GM23338 (cell line): Measurements from ENCODE around the gene SIN3B. TPM values are rescaled to one million over a fixed set of nuclear protein-coding genes. Genes with fewer than 3 reads are reported as not detected.

Experiments used
- ATAC-seq: fragments of 200-7000 bp; cut with Tn5 transposase; 3 replicates; pipeline ENCODE4 v1.9.1; 2020
- DNase-seq: peaks from one replicate; pipeline ENCODE4 v3.0.0-alpha.2; 2015; ENCODE audit warnings: low spot score
- H2AFZ ChIP-seq: fragments of 200-600 bp; sonication (generic); 2 replicates; pipeline ENCODE4 v1.8.0; 2016; ENCODE audit warnings: antibody characterized with exemption, mild to moderate bottlenecking, moderate library complexity
- H3F3A ChIP-seq: fragments of 200-600 bp; sonication (generic); replicated peaks from 2 replicates; pipeline ENCODE4 v1.8.0; 2017; ENCODE audit warnings: antibody characterized with exemption, mixed run types, low read depth
- H3K27ac ChIP-seq: fragments of 200-600 bp; sonication (generic); 2 replicates; pipeline ENCODE4 v1.6.1; 2016; ENCODE audit warnings: low read depth
- H3K27me3 ChIP-seq: fragments of 200-600 bp; sonication (generic); 2 replicates; pipeline ENCODE4 v1.8.0; 2016; ENCODE audit warnings: mild to moderate bottlenecking, mixed run types, moderate library complexity; ENCODE audit not compliant: insufficient read depth
- H3K36me3 ChIP-seq: fragments of 200-600 bp; sonication (generic); 2 replicates; pipeline ENCODE4 v1.8.0; 2016; ENCODE audit warnings: mild to moderate bottlenecking; ENCODE audit not compliant: insufficient read depth
- H3K4me1 ChIP-seq: fragments of 200-600 bp; sonication (generic); 2 replicates; pipeline ENCODE4 v1.8.0; 2016; ENCODE audit warnings: mild to moderate bottlenecking, moderate library complexity; ENCODE audit not compliant: insufficient read depth
- H3K4me2 ChIP-seq: fragments of 200-600 bp; sonication (generic); 2 replicates; pipeline ENCODE4 v1.7.1; 2017; ENCODE audit warnings: mixed run types
- H3K4me3 ChIP-seq: fragments of 200-600 bp; sonication (generic); 2 replicates; pipeline ENCODE4 v1.6.1; 2016; ENCODE audit warnings: mixed run types
- H3K79me2 ChIP-seq: fragments of 200-600 bp; sonication (generic); replicated peaks from 2 replicates; pipeline ENCODE4 v1.8.0; 2017; ENCODE audit warnings: mild to moderate bottlenecking; ENCODE audit not compliant: insufficient read depth
- H3K9me2 ChIP-seq: fragments of 200-600 bp; sonication (generic); 2 replicates; pipeline ENCODE4 v1.8.0; 2017; ENCODE audit not compliant: insufficient read depth
- H4K20me1 ChIP-seq: fragments of 200-600 bp; sonication (generic); replicated peaks from 2 replicates; pipeline ENCODE4 v1.8.0; 2017; ENCODE audit warnings: mild to moderate bottlenecking; ENCODE audit not compliant: insufficient read depth
- H3K27ac Mint-ChIP-seq: 2 replicates; pipeline ENCODE4 v1.8.0; 2020; ENCODE audit warnings: inconsistent platforms, mild to moderate bottlenecking, moderate library complexity, mixed read lengths
- H3K27me3 Mint-ChIP-seq: 3 replicates; pipeline ENCODE4 v1.8.0; 2022; ENCODE audit warnings: low read depth, mild to moderate bottlenecking, moderate library complexity, mixed read lengths, inconsistent platforms; ENCODE audit not compliant: insufficient read depth, poor library complexity
- H3K36me3 Mint-ChIP-seq: 3 replicates; pipeline ENCODE4 v1.8.0; 2021; ENCODE audit warnings: low read depth, mild to moderate bottlenecking, inconsistent platforms, moderate library complexity, mixed read lengths
- H3K4me1 Mint-ChIP-seq: 3 replicates; pipeline ENCODE4 v1.8.0; 2020; ENCODE audit warnings: mild to moderate bottlenecking, inconsistent platforms, mixed read lengths
- H3K4me3 Mint-ChIP-seq: 3 replicates; pipeline ENCODE4 v1.8.0; 2021; ENCODE audit warnings: moderate library complexity, mild to moderate bottlenecking, inconsistent platforms, mixed read lengths
- H3K9me3 Mint-ChIP-seq: 3 replicates; pipeline ENCODE4 v1.8.0; 2020; ENCODE audit warnings: moderate library complexity, mild to moderate bottlenecking, inconsistent platforms, mixed read lengths
- CREB1 ChIP-seq: fragments of 250-450 bp; sonication (Bioruptor Pico); IDR thresholded peaks from 2 replicates; pipeline ENCODE4 v1.5.0; 2020; ENCODE audit warnings: low read depth, mild to moderate bottlenecking, moderate library complexity
- EZH2 ChIP-seq: fragments of 200-600 bp; sonication (generic); IDR thresholded peaks from one replicate; pipeline ENCODE4 v1.8.0; 2017; ENCODE audit warnings: antibody characterized with exemption, mild to moderate bottlenecking, low read depth; ENCODE audit not compliant: unreplicated experiment
- EZH2phosphoT487 ChIP-seq: fragments of 200-600 bp; sonication (generic); IDR thresholded peaks from one replicate; pipeline ENCODE4 v1.8.1; 2018; ENCODE audit warnings: antibody characterized with exemption; ENCODE audit not compliant: unreplicated experiment
- NANOG ChIP-seq: IDR thresholded peaks from 2 replicates; pipeline ENCODE4 v1.6.1; 2016; ENCODE audit warnings: antibody characterized with exemption, borderline replicate concordance
- POLR2AphosphoS5 ChIP-seq: IDR thresholded peaks from 2 replicates; pipeline ENCODE4 v1.6.1; 2016; ENCODE audit warnings: antibody characterized with exemption, low read depth
- STAT1 ChIP-seq: IDR thresholded peaks from one replicate; pipeline ENCODE4 v1.6.1; 2016; ENCODE audit warnings: antibody characterized with exemption; ENCODE audit not compliant: unreplicated experiment
- ZNF114 ChIP-seq: fragments of 250-450 bp; sonication (Bioruptor Pico); IDR thresholded peaks from 2 replicates; pipeline ENCODE4 v1.5.0; 2020; ENCODE audit warnings: mild to moderate bottlenecking, moderate library complexity
- ZNF331 ChIP-seq: fragments of 250-450 bp; sonication (Bioruptor Pico); IDR thresholded peaks from 2 replicates; pipeline ENCODE4 v1.5.0; 2020; ENCODE audit warnings: low read depth, mild to moderate bottlenecking, moderate library complexity
- polyA plus RNA-seq: library from polyadenylated mRNA; unstranded; fragments of >200 nt; fragmentation: Nextera tagmentation; extraction: Ambion mirVana; gene quantifications from 2 replicates; pipeline ENCODE4 v1.2.1, GENCODE V29; 2016
- total RNA-seq: library from RNA; depleted of rRNA; stranded (reverse); fragments of >200 nt; shearing (Covaris generic); gene quantifications from 2 replicates; pipeline ENCODE4 v1.2.3, GENCODE V29; 2014
- TF ChIP-seq, protein P1 (sequence below): fragments of 250-450 bp; sonication (Bioruptor Pico); IDR thresholded peaks from 2 replicates; pipeline ENCODE4 v1.5.0; 2020; ENCODE audit warnings: mild to moderate bottlenecking, moderate library complexity
- TF ChIP-seq, protein P2 (sequence below), 2 experiments: fragments of 200-600 bp in 1 of 2; sonication (generic) in 1 of 2; conservative IDR thresholded peaks; 2 replicates each; pipeline versions ENCODE4 v1.5.1 to v1.6.1; 2016 to 2017; ENCODE audit warnings: antibody characterized with exemption in 2 of 2, low read depth in 2 of 2, mild to moderate bottlenecking in 2 of 2, moderate library complexity in 1 of 2
- TF ChIP-seq, protein P3 (sequence below): IDR thresholded peaks from 2 replicates; pipeline ENCODE4 v1.6.1; 2016; ENCODE audit warnings: antibody characterized with exemption

Gene SIN3B
- total and polyA plus RNA-seq, 2 experiments from 2014 or later: 37.6 to 68.6 TPM

DNA sequence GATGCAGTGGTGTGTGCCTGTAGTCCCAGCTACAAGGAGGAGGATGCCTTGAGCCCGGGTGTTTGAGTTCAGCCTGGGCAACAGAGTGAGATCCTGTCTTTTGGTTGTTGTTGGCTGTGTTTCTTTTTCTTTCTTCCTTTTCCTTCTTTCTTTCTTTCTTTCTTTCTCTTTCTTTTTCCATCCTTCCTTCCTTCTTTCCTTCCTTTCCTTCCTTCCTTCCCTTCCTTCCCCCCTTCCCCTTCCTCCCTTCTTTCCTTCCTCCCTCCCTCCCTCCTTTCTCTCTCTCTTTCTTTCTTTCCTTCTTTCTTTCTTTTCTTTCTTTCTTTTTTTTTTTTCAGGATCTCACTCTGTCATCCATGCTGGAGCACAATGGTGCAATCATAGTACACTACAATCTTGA is 46.5 kb upstream of the SIN3B start (continued):
- TF ChIP-seq, protein P1, sequence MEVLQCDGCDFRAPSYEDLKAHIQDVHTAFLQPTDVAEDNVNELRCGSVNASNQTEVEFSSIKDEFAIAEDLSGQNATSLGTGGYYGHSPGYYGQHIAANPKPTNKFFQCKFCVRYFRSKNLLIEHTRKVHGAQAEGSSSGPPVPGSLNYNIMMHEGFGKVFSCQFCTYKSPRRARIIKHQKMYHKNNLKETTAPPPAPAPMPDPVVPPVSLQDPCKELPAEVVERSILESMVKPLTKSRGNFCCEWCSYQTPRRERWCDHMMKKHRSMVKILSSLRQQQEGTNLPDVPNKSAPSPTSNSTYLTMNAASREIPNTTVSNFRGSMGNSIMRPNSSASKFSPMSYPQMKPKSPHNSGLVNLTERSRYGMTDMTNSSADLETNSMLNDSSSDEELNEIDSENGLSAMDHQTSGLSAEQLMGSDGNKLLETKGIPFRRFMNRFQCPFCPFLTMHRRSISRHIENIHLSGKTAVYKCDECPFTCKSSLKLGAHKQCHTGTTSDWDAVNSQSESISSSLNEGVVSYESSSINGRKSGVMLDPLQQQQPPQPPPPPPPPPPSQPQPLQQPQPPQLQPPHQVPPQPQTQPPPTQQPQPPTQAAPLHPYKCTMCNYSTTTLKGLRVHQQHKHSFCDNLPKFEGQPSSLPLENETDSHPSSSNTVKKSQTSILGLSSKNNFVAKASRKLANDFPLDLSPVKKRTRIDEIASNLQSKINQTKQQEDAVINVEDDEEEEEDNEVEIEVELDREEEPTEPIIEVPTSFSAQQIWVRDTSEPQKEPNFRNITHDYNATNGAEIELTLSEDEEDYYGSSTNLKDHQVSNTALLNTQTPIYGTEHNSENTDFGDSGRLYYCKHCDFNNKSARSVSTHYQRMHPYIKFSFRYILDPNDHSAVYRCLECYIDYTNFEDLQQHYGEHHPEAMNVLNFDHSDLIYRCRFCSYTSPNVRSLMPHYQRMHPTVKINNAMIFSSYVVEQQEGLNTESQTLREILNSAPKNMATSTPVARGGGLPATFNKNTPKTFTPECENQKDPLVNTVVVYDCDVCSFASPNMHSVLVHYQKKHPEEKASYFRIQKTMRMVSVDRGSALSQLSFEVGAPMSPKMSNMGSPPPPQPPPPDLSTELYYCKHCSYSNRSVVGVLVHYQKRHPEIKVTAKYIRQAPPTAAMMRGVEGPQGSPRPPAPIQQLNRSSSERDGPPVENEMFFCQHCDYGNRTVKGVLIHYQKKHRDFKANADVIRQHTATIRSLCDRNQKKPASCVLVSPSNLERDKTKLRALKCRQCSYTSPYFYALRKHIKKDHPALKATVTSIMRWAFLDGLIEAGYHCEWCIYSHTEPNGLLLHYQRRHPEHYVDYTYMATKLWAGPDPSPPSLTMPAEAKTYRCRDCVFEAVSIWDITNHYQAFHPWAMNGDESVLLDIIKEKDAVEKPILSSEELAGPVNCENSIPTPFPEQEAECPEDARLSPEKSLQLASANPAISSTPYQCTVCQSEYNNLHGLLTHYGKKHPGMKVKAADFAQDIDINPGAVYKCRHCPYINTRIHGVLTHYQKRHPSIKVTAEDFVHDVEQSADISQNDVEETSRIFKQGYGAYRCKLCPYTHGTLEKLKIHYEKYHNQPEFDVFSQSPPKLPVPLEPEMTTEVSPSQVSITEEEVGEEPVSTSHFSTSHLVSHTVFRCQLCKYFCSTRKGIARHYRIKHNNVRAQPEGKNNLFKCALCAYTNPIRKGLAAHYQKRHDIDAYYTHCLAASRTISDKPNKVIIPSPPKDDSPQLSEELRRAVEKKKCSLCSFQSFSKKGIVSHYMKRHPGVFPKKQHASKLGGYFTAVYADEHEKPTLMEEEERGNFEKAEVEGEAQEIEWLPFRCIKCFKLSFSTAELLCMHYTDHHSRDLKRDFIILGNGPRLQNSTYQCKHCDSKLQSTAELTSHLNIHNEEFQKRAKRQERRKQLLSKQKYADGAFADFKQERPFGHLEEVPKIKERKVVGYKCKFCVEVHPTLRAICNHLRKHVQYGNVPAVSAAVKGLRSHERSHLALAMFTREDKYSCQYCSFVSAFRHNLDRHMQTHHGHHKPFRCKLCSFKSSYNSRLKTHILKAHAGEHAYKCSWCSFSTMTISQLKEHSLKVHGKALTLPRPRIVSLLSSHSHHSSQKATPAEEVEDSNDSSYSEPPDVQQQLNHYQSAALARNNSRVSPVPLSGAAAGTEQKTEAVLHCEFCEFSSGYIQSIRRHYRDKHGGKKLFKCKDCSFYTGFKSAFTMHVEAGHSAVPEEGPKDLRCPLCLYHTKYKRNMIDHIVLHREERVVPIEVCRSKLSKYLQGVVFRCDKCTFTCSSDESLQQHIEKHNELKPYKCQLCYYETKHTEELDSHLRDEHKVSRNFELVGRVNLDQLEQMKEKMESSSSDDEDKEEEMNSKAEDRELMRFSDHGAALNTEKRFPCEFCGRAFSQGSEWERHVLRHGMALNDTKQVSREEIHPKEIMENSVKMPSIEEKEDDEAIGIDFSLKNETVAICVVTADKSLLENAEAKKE (CRISPR knock-in tag): no peak

DNA sequence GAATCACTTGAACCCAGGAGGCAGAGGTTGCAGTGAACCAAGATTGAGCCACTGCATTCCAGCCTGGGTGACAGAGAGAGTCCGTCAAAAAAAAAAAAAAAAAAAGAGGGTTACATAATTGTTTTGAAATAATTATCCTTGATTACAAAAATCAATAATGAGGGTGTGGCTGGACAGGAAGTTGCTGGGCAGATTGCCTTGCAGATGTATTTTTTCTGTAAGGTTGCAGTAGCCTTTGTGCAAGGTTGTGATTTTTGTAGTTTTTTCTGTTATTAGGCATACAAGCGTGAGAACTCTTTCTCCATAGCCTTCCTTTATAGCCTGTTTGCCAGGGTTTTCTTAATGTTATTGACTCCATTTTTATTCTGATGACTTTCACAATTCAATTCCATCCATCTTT is 40.7 kb upstream of the SIN3B start:
- H3K4me3 Mint-ChIP-seq: no peak overlapping the region
- TF ChIP-seq CREB1 (CRISPR knock-in tag): no peak
- TF ChIP-seq ZNF114: no peak
- TF ChIP-seq, protein P2, sequence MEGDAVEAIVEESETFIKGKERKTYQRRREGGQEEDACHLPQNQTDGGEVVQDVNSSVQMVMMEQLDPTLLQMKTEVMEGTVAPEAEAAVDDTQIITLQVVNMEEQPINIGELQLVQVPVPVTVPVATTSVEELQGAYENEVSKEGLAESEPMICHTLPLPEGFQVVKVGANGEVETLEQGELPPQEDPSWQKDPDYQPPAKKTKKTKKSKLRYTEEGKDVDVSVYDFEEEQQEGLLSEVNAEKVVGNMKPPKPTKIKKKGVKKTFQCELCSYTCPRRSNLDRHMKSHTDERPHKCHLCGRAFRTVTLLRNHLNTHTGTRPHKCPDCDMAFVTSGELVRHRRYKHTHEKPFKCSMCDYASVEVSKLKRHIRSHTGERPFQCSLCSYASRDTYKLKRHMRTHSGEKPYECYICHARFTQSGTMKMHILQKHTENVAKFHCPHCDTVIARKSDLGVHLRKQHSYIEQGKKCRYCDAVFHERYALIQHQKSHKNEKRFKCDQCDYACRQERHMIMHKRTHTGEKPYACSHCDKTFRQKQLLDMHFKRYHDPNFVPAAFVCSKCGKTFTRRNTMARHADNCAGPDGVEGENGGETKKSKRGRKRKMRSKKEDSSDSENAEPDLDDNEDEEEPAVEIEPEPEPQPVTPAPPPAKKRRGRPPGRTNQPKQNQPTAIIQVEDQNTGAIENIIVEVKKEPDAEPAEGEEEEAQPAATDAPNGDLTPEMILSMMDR (conservative IDR thresholded peaks at IDR 0.05; ENCODE audit: low read depth in 2 of 2): no peak
- TF ChIP-seq POLR2AphosphoS5: no peak
- TF ChIP-seq ZNF331 (CRISPR knock-in tag): no peak
- TF ChIP-seq EZH2: no peak
- no peak for TF ChIP-seq STAT1
- TF ChIP-seq EZH2phosphoT487: no peak
- TF ChIP-seq, protein P3, sequence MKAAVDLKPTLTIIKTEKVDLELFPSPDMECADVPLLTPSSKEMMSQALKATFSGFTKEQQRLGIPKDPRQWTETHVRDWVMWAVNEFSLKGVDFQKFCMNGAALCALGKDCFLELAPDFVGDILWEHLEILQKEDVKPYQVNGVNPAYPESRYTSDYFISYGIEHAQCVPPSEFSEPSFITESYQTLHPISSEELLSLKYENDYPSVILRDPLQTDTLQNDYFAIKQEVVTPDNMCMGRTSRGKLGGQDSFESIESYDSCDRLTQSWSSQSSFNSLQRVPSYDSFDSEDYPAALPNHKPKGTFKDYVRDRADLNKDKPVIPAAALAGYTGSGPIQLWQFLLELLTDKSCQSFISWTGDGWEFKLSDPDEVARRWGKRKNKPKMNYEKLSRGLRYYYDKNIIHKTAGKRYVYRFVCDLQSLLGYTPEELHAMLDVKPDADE: no peak
- no peak for TF ChIP-seq NANOG

More for the DNA sequence above, 40.7 kb upstream of the SIN3B start:
- no peaks in the 10 kb centered on the region for H3K4me1 ChIP-seq
- H3K9me3 Mint-ChIP-seq: peaks cover 41% of the 10 kb centered on the region
- H3K27ac Mint-ChIP-seq: no peak overlapping the region
- peaks cover 5% of the 10 kb centered on the region for H3K27me3 Mint-ChIP-seq
- H3F3A ChIP-seq: no peaks in the 10 kb centered on the region
- peaks cover 11% of the 10 kb centered on the region; the same call in 2 of the 3 replicates for H3K36me3 Mint-ChIP-seq
- no peaks in the 10 kb centered on the region for H3K9me2 ChIP-seq
- no peaks in the 10 kb centered on the region for H3K36me3 ChIP-seq
- no peaks in the 10 kb centered on the region for H3K27me3 ChIP-seq
- no peak overlapping the region for H2AFZ ChIP-seq
- no peak overlapping the region for H3K4me2 ChIP-seq
- H3K4me1 Mint-ChIP-seq: no peaks in the 10 kb centered on the region
- ATAC-seq (no peak), DNase-seq (no peak)
- no peak overlapping the region for H3K27ac ChIP-seq
- H3K79me2 ChIP-seq: no peaks in the 10 kb centered on the region
- H4K20me1 ChIP-seq: no peaks in the 10 kb centered on the region
- no peak overlapping the region for H3K4me3 ChIP-seq
